OCI-M2 (cell line): Measurements from ENCODE around the gene HCRTR1.
A peak's percentile ranks its signal among the peaks of the same experiment; 100 is the strongest.

Experiments
- DNase-seq: peaks from one replicate; lab custom pipeline; 2025; ENCODE audit not compliant: unreplicated experiment; lab: John Stamatoyannopoulos, UW

The HCRTR1 gene

DNA sequence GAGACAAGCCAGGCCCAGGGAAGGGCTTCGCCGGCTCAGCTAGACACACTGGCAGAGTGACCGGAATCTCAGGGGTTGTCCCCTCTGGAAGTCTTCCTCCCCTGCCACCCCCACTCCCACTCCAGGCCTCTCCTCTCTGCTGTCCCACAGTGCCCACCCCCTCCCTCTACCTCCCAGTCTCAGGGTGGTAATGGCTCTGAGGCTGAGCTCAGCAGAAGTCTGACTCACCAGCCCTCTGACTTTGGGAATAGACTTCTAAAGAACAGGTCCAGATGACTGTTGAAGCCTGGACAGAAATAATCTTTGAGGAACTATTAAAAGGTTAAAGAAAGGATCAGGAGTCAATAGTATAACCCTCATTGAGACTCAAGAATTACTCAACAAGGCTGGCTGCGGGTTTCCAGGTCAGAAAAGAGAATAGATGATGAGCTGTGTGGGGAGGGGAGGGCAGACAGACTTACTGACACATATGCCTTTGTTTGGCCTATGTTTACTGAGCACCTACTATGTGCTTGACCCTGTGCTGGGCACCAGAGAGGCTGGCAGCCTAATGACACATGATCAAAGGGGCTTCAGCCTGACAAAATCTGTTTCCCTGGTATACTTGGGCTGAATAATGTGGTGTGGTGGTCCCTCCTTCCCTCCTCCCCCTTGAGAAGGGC lies 8.2 kb downstream of the HCRTR1 start:
- DNase-seq: no peak

DNA sequence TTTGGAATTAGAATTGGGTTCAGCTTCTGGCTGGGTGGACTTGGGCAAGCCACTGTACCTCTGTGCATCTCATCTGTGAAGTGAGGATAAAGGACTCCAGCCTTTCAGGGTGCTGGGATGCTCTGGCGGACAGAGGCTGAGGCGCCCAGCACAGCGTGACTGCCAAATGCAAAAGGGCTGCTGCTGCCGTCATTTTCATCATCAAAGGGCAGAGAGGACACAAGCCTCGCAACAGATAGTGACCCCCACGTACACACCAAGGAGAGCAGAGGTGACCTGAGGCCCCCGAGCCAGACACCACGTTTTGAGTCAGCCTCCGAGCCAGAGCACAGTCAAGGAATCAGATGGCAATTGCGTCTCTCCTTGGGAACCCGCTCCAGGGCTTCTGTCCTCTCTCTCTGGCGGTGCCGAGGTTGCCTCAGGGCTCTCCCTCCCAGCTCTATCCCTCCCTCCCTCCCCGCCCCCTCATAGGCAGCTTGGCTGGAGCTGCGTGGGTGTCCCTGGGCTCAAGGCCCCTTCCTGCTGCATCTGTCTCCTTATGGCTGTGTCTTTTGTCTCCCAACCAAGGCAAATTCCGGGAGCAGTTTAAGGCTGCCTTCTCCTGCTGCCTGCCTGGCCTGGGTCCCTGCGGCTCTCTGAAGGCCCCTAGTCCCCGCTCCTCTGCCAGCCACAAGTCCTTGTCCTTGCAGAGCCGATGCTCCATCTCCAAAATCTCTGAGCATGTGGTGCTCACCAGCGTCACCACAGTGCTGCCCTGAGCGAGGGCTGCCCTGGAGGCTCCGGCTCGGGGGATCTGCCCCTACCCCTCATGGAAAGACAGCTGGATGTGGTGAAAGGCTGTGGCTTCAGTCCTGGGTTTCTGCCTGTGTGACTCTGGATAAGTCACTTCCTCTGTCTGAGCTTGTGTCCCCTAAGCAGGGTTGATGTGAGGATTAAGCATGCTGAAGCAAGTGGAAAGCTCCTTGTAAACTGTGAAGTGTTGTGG lies 9.0 kb downstream of the HCRTR1 start:
- DNase-seq: no peak

DNA sequence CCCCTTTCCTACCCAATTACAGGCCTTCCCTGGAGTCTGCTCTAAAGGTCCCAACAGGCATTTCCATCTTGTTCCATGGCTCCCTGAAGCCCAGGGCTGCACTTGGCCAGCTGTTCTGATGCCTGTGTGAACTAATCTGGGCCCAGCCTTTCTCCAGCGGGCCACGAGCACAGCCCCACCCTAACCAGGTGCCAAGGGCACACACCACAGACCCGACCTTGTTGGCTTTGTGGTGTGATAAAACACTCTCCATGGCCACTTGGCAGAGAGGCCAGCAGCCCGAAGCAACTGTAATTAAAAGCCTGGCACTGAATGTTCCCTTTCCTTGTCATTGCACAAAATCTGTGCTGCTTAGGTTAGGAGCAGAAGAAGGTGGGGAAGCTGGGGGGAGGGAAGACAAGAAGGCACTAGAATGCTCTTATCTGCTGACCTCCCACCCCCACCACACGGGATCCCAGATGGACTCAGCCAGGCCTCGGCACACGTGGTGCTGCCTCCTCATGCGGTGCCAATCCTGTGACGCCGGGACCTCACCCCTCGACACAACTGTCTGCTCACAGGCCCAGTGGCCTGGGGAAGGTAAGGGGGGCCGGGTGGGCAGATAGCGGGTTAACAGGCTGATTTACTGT lies 9.9 kb downstream of the HCRTR1 start:
- no peak for DNase-seq

DNA sequence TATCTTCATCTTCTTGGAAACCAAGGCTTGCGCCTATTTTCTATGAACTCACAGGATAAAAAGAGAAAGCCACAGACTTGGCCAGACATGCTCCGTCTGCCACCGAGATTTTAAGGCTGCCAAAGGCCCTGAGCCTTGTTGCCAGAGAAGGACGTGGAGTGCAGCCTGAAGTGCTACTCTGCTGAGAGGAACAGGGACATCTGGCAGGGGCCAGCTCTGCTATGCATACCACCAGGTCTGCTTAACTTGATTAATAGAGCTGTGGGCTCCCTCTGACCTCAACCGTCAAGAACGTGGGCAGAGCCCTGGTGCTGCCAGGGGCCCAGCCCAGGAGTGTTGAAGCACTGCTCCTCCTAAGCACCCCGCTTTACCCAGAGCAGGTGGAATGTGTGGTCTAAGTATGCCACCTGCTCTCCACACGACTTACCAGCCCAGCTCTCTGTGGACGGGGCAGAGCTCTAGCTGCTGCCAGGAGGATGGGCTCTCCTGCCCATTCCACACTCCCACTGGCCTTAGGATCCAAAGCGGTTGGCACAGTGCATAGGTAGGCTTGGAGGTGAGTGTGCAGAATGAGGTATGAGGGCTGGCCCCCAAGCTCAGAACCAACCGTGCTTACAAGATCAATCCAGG lies 10.6 kb downstream of the HCRTR1 start:
- no peak for DNase-seq

DNA sequence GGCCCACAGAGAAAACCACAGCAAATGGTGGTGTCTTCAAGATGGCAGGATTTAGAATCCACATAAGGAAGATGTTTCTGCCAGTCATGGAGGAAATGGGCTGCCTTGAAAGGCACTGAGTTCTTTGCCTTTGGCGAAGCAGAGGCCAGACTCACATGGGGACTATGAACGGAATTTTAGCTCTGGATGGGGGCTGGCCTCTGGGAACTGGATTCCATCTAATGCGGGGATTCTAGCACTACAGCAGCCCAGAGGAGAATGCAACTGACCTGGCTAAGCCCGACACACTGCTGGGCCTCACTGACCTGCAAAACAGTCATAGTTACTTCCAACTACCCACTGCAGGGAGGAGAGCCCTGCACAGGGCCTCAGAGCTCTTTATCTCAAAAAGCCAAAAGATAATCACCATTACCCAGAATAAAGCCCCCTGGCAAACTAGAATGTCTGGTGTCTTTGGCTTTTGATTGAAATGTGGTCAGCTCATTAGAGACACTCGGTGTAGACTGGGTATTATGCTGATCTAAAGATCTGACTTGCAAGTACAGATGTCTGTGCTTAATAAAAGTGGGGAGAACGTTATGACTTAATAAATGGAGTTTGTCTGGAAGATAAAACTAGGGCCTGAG lies 11.6 kb downstream of the HCRTR1 start:
- no peak for DNase-seq

DNA sequence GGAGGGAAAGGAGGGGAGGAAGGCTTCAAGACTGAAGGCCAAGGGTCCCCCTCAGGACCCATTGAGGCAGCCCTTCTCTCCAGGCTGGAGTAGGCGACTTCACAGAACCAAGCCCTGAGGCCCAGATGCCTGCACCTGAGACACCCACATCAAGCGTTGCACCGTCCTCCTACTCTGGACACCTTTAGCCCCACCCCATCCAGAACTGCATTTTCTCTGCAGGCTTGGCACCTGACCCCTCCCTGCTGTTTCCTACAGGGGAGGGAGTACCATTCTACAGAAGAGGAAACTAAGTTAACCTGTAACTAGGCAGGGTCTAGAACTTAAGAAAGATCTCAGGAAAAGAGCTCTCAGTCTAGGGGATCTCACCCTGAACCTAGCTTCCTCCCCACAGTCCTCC lies 15.2 kb downstream of the HCRTR1 start:
- no peak for DNase-seq

DNA sequence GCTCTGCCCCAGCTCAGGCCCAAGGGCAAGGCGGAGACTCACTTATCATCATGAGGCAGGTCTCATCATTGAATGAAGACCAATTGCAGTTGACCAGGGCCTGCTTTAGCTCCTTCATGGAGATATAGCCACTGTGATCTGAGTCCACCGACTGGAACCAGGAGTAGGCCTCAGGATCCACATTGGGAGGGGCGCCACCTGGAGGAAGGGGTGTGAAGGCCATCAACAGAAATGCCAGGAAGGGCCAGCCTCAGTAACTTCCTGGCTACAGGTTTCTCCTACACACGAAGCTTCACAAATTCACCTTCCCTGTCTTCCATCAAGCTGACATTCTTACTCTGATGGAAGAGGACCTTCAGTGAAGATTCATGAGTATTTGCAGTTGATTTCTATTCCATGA lies 15.6 kb downstream of the HCRTR1 start:
- DNase-seq: no peak

DNA sequence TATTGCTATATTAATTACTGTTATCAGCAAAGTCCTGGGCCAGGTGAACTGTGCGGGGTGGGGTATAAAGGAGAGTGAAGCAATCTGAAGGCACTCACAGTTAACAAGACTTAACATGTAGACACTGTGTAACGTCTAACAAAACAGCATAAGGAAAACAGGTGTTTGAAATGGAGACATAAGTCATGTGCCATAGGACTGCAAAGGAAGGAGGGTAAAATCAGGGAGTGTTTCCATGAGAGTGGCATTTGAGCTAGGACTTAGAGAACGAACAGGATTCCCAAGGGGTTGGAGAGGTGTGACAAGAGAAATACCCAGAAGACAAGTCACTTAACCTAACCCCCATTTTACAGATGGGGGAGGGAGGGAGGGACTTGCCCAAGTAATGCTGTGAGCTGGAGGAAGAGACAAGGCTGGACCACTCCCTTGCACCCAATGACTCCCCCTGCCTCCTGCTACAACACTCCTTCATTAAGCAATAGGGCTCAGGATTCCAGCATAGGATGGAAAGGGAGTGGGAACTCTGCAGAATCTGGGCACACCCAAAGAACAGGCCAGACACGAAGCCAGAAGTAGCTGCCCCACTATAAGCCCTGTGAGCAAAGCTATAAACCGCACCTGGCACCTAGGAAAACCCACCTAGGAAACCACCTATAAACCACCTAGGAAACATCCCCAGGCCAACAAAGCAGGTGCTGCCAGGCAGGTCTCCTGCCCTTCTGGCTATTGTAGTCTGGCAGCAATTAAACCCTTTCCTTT lies 20.6 kb downstream of the HCRTR1 start:
- no peak for DNase-seq

DNA sequence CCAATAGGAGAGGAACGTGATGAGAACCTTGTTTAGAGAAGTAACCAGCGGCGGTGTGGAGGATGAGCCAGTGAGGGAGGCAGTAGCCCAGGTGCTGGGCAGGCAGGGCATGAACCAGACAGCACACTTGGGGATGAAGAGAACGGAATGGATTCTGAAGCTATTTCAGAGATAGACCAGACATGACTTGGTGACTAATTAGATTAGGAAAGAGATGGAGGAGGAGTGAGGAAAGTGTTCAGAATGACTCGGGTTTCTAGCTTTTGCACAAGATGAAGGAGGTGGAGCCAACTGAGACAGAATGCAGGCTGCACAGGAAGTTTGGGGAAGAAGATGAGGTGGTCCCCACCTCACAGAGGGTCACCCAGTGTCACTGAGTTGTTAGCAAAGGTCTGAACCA lies 22.1 kb downstream of the HCRTR1 start:
- DNase-seq: no peak

DNA sequence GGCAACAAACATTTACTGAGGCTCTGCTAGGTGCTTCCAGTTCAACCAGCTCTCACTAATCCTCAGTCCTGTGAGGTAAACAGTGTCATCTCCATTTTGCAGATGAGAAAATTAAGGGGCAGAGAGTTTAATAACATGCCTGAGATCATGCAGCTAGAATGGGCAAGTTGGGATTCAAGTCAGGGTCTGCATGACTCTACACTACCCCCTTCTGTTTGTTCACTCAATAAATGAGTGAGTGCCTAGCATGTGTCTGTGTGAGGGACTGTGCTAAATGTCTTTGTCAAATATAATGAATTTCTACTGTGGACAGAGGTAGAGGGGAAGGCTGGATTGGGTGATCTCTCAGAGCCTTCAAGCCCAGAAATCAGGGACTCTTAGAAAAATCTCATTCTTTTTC lies 22.7 kb downstream of the HCRTR1 start:
- DNase-seq: no peak

DNA sequence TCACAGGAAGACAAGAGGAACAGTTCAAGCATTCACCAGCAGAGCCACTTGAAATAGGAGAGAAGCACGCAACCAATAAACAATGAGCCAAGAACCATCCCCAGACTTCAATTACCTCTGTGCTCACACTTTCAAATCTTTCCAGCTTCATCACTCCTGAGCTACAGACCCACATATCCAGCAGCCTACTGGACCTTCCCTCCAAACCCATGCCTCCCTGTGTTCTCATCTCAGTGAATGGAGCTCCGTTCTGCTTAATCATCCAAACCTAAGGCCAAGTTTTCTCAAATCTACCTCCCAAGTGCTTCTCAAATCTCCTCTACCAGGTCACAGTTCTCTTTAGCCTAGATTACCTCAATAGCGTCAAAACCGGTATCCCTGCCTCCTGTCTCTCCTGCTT lies 23.5 kb downstream of the HCRTR1 start:
- DNase-seq: no peak

DNA sequence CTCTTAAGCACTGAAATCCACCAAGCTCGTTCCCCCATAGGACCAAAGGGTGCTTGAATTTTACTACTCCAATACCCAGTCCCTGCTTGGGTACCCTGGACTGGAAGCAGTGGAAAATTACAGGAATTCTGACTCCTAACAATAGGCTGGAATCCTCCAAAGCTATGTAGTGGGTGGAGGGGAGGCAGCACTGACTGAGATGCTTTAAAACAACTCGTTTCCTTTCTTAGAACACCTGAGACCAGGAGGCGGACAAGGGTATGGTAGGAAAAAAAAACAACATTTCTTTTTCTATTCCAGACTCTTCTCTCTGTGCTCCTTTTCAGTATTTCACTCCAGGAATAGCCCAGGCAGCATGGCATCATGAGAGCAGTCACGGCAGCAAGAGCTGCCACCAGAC lies 24.9 kb downstream of the HCRTR1 start:
- DNase-seq: no peak

DNA sequence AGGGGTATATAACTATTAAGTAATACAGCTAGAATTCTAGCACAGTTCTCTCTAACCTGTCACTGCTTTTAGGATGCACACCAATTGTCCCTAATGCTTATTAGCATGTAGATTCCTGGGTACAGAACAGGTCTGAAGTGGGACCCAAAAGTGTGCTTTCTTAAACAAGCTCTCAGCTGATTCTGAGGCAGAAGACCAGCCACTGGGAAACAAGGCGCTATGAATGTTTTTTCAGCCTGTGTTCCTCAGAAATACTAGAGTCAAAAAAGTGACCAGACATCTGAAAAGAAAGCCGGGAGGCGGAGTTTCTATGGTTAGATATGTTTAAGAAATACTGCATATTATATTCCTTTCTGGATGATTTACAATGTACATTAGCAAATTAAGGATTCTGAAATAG lies 25.4 kb downstream of the HCRTR1 start:
- DNase-seq: no peak

DNA sequence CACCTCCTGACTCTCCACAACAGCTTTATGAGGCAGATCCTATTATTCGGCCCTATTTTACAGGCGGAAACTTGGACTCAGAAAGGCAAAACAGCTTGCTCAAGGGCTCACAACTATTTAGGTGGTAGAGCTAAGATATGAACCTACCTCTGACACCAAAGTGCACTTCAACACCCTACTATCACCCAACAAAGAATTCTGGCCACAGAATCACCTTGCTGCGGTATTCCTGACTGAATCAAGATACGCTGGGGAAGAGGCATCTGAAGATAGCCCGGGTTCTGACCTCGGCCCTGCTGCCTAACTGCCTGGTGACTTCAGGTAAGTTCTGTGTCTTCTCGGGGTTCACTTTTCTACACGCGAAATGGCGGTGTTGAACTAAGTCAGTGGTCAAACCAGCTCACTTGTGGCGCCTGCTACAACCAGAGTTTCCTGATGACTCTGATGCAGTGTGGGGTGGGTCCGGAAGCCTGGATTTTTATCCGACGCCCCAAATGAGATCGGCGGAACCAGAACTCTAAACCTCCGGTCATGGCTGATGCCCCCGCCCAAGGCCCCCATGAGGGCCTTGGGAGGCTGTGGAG lies 26.6 kb downstream of the HCRTR1 start:
- no peak for DNase-seq

DNA sequence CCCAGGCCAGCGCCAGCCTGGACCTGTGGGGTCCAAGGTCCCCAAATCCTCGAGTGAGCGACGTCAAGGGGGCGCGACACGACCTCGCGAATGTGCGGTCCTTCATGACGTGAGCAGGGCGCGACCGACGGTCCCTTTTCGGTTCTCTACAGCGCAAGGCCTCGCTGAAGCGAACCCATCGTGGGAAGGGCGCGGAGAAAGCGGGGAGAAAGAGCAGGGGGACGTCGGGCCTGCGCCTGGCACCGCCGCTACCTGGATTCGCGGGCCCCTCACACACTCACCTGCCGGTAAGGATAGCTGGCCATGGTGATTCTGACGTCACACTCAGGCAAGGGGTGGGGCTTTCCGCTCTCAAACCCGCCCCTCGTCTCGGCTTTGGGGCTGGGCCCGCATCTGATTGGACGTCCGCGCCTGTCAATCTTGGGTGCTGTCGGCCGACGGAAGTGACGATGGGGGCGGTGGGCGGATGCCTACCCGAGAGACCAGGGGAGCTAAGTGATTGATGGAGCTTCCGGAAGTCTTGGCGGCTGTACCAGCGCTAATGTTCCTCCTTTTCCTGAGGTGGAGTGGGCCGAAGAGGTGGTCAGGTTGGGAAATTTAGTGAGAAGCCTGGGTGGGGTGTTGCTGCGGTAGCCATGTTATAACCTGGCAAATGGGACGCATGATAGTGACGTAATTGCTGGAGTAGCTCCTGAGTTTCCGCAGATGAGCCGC lies 27.2 kb downstream of the HCRTR1 start, which contains the start of gene PEF1:
Gene PEF1, minus strand, starts transcription at position 317 of the 714 bp plus-strand sequence. Its CDS starts 12 bp downstream, at position 305.
- peak; percentile 94 for DNase-seq

DNA sequence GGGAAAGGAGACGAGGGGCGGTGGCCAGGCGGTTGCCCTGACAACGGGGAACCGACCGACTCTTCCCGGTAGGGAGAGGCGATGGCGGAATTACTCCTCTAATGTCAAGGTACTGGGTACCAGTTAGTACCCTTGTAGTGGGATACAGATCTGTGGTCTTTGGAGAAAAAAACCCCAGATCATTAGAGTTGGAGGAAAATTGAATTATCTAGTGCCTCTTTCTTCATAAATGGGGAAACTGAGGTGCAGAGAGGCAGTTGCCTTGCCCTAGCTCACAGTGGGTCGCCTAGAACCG lies 27.7 kb downstream of the HCRTR1 start:
- DNase-seq: no peak

DNA sequence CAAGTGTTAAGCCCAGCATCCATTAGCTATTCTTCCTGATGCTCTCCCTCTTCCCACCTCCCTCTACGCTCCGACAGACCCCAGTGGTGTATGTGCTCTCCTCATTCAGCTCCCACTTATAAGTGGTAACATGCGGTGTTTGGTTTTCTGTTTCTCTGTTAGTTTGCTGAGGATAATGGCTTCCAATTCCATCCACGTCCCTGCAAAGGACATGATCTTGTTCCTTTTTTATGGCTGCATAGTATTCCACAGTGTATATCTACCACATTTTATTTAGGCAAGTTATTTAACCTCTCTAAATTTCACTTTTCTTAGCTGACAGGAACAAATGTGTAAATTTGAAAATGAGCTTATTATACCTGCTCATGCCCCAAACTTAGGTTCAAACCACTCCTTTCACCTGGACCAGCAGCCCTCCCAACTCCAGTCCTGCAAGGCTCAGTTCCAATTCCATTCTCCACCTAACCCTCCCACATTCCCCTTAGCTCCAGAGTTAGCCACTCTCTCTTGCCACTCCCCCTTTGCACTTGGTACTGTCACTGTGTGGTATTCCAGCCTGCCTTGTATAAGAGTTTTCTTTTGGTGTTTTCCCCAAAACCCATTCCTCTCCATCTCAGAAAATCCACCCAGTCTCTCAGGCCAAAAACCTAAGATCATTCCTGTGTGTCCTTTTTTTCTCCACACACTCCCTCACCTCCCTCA lies 28.9 kb downstream of the HCRTR1 start:
- DNase-seq: no peak

DNA sequence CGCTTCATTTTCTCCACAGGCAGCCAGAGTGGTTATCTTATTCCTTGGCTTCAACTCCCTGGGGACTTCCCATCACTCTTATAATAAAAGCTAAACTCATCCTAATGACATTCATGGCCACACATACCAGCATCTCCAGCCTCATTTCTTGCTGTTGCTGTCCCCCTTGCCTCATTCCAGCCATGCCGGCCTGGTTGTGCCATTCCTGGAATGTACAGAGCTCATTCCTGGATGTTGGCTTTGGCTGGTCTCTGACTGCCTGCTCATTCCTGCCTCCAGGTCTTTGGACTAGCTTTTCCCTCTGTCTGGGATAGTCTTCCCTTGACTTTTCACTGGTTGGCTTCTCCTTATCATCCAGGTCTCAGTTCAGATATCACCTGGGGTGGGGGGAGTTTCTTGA lies 29.6 kb downstream of the HCRTR1 start:
- no peak for DNase-seq

DNA sequence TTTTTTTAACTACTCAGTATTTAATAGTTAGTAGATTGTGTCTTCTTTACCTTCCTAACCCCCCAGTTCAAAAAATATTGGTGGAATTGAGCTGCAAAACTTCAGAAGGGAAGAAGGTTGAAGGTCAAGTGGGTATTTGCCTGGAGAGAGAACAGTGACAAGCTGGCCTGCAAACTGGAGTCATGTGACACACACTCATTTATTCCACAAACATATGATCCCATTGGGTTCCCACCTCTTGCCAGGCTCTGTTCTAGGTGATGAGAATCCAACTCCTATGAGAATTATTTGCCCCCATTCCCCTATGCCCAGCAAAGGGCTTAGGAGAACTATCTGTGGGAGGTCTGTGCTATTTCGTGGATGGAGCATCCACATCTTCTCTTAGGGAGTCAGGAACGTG lies 30.7 kb downstream of the HCRTR1 start:
- no peak for DNase-seq
